CD4-positive, alpha-beta T cell treated with Interleukin-21 for 1 hour (primary cell): ENCODE results near the gene PER2.

Experiments
- DNase-seq: peaks from one replicate; pipeline ENCODE4 v3.0.0-alpha.2; 2020

PER2 gene

DNA sequence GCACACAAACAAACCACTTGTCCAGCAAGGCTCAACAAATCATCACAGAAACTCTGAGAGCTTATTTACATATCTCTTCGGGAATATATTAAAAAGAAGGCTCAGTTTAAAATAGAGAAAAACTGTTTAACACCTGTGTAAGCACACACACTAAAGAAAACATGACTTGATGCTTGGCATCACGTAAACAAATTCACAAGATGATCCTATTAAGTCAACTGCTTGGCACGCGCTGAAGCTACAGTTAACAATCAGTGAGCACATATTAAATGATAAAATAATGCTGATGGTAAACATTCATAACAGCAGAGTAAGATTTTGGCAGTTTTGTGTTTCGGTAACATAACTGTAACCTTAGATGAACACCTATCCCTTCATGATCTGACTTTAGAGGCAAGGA lies 44.3 kb downstream of the PER2 start:
- no peak for DNase-seq

DNA sequence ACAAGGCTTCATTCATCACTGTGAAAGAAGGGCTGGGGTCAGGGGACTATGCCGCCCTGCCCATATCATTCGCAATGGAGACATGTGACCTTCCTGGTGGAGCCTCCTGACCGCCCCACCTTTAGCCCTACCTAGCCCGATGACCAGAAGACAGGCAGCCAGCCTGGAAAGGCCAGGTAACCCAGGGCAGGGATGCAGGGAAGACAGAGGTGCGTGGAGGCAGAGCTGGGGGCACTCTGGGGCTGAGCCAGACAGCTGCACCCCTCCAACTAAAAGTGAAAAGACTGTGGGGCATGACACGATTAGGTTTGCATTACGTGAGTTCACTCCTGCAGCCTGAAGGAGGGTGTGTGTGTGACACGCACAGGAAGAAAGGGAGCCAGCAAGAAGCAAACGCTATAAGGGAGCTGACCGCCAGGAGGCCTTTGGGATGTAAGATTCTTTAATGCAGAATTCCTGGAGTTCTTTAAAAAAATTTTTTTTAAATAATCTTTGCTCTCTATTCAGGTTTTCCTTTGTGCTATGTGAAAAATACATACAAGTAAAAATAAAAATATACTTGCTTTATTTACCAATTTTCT lies 44.8 kb downstream of the PER2 start:
- DNase-seq = no peak

DNA sequence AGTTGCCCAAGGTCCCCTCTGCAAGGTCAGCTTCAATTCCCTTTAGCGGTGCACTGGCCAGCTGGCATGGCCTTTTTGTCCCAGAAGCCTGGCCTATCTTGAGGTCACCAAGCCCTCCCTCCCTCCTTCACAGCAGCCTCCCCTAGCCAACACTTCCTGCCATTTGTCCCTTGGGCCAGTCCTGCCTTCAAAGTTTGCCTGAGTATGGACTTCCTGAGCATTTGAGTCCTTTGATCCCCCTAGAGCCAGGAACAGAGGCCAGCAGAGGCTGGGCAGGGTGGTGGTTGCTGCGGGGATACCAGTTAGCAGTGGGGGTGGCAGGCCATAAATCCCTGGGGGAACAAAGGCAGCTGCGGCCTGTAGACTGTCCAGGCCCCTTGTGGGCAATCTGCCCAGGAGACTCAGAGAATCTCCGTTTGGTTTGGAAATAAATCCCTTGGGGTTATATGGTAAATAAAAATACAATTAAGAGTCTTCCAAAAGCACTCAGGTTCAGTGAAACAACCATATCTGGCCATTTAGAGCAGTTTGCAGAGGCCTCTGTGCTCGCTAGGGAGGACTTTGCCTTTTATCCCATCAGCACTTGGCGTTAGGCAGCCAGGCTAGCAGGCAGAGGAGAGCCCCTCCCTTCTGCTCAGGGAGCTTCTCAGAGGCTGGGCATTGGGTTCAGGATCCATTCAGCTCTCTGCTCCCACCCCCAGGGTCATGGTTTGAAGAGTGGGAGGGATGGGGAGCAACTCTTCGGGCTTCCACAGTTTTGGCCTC lies 45.5 kb downstream of the PER2 start:
- no peak for DNase-seq

DNA sequence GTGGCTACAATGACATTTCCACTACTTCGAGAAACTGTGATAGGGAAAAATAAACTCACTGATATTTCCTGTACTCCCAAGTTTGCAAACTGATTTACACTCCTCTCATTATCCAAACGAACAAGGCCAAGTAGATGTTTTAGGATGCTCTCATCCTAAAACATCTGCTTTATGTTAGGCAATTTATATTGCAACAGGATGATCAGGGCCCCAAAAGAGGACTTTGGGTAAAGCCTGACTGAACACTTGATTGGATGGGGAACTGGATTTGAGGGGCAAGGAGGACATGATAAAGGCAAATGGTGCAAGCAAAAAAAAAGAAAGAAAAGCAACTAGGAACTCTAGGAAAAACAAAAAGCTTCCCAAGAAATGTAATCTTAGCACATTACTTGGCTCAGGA lies 46.4 kb downstream of the PER2 start:
- DNase-seq = no peak

DNA sequence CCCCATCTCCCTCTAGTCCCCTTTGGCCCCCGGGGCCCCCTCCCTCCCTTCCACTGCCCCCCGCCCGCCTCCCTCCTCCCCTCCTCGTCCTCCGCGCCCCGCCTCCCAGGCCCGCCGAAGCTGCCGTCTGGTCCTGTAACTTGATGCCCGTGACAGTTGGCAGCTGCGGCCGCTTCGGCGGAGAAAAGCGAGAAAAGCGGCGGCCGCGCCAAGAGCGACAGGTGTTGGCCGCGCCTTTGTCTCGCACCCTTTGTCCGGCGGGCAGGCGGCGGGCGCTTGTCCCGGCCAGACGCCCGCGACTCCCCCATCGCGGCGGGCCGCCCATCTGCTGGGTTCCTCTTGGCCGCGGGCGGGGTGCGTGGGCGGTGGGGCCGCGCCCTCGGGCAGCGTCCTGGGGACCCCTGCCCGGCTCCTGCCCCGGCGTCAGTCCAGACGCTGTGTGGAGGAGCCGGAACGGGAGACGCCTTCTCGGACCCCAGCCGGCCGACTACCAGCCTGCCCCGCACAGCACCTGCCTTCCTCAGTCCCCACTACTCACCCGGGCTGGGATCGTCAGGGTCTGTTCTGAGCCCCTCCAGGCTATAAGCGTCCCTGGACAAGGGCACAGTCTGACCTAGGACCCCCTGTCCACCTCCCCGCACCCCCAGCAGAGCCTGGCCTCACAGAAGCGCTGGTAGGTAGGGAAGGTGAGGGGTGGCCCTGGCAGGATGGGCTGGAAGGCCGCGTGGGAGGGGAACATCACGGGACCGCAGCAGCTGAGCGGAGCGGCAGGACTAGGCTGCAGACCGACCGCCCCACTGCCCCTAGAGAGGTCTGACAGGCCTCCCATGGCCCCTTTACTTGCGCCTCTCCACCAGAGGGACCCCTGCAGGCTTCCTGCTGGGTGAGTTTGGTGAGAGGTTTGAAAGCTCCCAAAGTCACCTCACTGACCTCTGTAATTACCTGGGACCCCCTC lies 47.4 kb downstream of the PER2 start:
- peak; percentile 26 for DNase-seq

DNA sequence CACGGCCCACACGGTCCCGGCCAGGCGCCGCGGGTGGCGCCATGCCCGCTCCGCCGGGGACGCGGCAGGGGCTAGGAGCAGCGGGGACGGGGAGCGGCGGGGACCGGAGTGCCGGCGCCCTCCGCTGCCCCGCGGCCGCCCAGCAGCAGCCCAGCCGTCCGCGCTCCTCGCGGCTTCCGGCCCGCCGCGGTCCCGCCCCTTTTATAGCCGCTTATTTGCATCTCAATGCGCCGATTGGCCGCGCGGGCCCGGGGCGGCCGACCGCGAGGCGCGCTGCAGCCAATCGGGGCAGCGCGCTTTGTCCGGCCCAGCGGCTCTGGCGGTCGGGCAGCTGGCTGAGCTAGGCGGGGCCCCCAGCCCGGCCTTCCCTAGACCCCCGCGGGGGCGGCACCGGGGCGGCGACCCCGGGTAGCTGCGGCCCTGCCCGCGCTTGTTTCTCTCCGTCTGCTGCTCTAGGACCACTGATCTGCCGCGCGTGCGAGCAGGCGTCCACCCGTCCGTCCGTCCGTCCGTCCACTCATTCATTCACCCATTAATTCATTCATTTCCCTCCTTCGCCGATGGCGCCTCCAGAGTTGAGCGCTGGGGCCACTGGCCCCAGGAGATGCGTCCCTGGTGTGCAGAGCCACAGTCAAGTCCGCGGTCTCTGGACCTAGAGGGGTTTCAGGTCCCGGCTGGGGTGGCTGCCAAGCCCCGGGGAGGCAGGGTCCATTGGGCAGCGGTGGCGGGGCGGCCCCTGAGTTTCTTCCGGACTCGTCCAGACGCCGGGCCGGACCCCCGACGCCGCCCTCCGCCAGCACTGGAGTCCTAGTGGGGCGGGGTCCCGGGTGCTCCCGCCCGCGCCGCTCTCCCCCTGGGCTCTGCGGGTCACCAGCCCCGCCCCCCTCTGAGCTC lies 48.3 kb downstream of the PER2 start, which contains the start of gene HES6:
HES6 (minus strand) TSS at position 176 of the 894 bp plus-strand sequence; CDS start at position 43, 133 bp downstream.
- DNase-seq = peak; percentile 80

DNA sequence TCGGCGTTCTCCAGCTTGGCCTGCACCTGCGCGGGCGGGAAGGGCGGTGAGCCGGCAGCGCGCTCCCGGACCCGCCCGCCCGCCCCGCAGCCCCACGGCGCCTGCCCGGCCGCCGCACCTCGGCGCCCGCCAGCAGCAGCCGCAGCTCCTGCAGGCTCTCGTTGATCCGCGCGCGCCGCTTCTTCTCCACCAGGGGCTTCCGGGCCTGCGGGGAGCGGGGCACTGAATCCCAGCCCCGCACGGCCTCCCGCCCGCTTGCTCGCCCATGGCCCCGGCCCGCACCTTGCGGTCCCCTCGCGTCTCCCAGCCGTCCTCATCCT lies 48.9 kb downstream of the PER2 start:
- no peak for DNase-seq

DNA sequence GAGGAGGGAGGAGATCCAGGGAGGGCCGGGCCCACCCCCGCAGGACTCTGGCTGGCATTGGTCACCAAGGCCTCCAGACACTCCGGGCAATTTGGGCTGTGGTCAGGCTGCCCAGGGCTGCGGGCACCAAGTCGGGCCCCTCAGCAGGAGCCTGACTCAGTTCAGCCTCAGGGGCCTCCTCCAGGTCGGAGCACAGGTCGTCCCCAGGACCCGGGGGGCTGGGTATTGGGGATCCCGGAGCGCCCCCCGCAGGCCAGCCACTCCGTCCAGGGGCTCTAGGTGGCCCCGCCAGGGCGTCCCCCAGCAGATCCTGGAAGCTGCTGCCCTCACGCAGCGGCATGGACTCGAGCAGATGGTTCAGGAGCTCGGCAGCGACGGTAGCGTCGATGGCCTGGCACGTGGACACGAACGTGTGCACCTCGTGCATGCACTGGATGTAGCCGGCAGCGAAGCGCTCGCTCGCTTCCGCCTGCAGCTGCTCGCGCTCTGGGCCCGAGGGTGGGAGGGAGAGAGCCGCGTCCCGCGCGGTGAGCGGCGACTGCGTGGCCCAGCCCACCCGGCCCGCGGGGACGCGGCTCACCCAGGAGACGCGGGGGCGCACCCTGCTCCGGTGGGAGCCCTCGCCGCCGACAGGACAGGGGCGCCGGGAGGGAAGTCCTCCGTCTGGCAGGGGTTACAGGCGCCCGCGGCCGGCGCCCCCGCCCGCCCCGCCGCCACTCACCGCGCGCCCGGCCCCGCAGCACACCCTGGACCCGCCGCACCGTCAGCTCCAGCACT lies 49.5 kb downstream of the PER2 start:
- DNase-seq = peak; percentile 41

DNA sequence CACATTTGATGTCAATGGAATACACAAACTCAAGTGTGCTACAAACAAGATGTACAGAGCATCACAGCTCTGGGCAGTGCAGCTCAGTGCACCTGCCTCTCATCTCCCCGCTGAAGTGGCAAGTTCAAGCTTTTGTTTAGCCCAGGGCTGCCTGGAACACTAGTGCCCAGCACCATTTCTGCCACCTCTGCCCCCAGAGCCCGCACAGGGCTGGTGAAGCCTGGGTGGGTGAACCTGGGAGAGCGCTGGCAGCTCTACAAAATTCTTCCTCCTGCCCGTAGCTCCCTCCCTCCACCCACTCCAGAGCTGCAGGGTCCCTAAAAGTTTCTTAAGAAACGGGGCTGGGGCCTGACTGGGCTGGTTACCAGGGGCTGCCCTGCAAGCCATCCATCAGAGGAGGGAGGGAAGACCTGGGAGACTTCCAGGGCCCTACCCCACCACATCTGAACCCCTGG lies 50.1 kb downstream of the PER2 start:
- no peak for DNase-seq

DNA sequence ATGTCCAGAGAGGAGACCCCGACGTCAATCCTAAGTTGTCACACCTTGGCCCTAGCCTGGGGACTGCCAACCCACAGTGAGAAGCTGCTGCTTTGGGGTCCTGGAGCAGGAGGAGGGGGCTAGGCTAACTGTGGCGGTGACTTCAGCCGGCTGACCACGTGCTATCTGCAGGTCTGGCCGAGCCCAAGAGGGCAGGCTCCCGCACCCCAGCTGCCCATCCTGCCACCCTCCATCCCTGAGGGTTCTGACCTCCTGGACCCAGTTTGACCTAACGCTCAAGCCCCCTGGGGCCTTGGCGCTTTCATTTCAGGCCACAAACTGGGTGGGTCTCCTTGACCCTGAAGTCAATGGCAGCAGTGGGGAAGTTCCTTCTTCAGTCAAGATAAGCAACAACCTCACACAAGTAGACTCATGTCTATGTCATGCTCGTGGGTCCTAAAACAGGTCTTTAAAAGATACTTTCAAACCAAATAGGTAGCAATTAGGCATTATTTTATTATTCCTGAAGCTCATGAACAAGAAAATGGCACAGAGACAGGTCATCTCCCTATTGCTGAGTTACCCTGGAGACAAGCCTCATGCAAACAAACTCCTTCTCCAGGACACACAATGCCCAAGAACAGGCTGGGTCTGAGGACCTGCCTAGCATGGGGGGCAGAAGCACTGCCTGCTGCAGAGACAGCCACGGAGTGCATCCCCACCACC lies 50.8 kb downstream of the PER2 start:
- no peak for DNase-seq

DNA sequence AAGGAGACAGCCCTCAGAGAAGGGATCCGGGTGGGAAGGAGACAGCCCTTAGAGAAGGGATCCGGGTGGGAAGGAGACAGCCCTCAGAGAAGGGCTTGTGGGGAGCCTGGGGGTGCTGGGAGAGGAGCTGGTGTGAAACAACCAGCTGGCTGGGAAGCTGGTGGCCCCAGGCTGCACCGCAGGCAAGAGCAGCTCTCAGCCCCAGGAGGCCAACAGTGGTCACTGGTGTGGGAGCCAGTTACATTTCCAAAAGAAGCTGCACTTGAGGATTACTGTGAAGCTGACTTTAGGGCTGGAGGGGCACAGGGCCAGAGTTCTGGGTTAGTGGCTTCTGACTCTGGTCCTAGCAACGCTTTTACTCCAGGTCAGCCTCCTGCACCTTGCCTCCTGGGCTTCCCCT lies 51.8 kb downstream of the PER2 start:
- no peak for DNase-seq

DNA sequence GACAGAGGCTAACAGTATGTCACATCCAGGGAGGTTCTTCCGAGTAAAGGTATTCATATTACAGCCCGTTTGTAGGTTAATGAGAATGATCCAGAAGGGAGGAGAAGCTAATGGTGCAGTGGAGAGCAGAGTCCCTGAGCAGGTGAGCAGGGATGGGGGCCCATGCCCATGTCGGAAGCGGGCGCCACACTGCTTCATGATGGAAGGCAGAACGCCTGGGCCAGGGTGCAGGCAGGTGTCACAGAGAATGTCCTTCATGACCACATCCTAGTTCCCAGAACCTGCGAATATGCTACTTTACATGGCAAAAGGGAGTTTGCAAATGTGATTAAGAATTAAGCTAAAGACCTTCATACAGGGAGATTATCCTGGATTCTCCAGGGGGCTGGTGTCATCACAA lies 52.6 kb downstream of the PER2 start:
- DNase-seq = no peak

DNA sequence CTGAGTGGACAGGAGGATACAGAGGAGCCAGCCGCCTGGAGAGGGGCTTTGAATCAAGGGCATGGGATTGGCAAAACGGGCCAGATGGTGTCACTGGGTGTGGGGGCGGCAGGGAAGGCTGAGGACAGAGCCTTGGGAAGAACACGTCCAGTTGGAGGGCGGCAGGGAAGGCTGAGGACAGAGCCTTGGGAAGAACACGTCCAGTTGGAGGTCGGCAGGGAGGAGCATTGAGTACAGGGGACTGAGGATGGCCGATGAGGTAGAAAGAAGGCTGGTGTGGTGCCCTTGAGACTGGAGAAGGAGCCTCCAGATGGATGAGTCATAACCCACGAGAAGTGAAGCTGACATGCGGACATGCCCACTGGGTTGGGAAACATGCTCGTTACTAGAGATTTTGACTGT lies 53.1 kb downstream of the PER2 start:
- no peak for DNase-seq

DNA sequence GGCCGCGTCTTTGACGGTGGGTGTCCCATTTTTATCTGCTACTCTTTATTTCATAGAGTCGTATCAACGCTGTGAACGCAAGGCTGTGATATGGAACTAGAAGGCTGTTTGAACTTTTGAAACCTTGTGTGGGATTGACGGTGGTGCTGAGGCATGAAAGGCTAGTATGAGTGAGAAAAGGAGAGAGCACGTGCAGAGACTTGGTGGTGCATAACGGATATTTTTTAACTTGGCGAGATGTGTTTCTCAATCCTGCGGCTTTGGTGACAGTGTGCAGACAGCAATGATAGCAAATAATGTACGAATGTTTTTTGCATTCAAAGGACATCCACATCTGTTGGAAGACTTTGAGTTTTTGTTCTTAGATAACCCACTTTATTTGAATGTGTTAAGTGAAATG lies 54.8 kb downstream of the PER2 start:
- no peak for DNase-seq

DNA sequence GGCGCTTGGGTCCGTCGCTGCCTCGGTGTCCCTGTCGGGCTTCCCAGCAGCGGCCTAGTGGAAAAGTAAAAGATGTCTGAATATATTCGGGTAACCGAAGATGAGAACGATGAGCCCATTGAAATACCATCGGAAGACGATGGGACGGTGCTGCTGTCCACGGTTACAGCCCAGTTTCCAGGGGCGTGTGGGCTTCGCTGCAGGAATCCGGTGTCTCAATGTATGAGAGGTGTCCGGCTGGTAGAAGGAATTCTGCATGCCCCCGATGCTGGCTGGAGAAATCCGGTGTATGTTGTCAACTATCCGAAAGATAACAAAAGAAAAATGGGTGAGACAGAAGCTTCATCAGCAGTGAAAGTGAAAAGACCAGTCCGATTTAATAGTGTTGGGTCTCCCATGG lies 56.6 kb downstream of the PER2 start:
- DNase-seq = no peak

DNA sequence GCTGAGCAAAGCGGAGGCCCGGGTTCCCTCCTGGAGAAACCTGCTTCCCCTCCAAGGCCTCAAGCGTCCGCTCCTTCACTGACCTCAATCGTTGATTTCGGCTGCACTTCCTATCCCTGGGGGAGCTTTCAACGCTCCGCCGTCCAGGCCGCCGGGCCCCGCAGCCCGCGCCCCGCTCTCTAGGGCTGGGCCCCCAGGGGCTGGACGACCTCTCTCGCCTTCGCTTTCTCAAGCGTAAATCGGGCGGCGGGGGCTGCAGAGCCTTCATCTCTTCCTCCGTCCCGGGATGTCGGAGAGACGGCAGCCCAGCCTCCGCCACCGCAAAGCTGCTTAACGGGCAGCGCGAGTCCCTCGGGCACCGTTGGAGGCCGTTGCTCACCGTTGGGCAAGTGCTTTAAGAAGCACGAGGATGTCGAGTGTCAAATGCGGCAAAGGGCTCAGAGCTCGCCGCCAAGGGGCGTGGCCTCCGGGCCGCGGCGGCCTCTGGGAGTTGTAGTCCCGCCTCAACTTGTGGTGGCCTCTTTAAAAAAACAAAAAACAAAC lies 57.1 kb downstream of the PER2 start:
- peak; percentile 82 for DNase-seq

DNA sequence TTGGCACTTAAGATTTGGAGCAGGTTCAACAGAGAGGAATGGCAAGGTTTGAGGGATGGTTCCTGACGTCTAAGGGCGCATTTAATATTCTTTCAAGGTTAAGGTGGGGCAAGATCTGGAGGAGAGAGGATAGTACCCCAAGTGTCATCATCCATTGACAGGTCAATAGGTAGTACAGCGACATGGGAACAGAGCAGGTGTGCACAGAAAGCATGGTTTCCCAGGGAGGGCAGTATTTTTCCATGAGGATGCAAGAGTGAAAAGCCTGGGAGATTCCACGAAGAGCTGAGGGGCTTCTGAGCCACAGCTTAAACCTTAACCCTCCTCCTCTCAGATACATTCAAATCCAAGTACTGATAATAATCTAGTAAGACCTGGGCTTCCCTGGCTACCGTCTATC lies 57.7 kb downstream of the PER2 start:
- DNase-seq = no peak

DNA sequence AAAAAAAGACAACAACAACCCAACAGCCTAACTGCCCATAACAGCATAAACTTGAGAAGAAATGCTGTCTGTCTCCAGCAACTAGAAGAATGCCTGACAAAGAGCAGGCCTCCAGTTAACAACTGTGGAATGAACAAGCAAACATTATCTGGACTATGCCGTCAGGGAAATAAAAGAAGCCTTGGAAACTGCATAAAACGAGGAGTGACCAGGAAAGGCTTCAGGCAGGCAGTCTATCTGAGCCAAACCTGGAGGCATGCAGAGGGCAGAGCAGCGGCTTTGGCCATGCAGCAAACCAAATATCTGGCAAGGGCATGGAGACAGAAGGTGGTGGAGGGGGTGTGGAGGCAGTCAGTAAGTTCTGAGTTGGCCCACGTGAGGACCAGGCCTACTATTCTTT lies 59.7 kb downstream of the PER2 start:
- DNase-seq = no peak

DNA sequence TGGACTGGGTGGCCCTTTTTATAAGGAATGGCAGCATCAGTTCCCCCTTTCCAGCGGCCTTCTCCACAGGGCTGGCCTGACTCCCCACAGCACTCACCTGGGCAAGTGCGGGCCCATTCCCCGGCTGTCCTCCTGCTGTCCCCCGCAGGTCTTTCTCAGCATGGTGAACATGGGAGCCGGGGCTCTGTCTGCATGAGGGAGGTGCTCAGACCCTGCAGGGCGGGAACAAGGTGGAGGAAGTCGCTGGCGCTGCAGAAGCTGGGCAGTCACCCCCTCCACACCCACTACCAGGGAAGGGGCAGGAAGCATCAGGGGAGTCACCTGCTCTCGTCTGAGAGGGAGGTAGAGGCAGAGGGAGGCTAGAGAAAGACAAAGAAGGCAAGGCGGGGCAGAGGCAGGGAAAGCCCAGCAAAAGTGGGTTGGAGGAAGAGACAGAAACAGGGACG lies 60.8 kb downstream of the PER2 start:
- no peak for DNase-seq

DNA sequence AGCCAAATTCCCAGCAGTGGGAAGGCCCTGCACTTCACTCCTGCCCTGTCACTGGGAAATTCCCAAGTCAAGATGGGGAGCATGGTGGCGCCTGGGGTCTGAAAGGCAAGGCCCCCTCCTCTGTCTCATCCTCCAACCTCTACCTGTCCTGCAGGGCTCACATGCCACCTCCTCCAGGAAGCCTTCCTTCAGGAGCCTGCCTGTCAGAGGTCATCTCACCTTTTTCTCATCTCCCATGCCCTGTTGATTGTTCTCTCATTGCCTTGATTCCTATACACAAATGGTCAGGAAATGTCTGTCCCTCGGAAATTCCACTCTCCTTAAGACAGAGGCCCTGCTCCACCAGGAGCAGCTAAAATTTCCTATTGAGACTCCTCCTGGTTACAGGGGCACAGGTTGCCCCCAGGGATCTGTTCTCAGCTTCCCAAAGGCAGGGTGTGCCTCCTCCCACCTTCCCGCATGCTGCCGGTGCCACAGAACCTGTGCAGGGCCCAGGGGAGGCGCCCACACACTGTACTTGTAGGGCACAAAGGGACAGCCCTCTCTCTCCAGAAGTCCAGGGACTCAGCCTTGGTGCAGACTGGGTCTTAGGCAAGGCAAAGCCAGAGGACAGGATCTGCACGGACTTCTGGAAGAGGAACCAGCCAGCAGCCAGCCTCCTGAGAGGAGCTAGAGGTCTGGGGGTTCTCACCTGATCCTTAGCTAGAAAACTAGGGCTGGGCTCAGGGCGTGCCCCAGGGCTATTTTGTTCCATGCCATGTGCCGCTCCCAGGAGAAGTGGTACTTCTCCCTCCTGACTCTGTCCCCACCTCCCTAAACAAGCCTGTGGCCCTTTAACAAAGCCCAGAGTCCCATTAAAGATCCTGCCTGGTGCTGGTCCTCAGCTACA lies 61.5 kb downstream of the PER2 start:
- DNase-seq = no peak
